Nephron (organoid): Measurements from ENCODE around the gene SLC8A1.

ENCODE experiments used
- H3K27ac Mint-ChIP-seq, 3 experiments: 2 replicates each; pipeline ENCODE4 v1.8.0; 2020; ENCODE audit warnings: mixed read lengths in 3 of 3, mild to moderate bottlenecking in 2 of 3, moderate library complexity in 1 of 3
- H3K27me3 Mint-ChIP-seq: 2 replicates; pipeline ENCODE4 v1.8.0; 2021; ENCODE audit warnings: low read depth, mild to moderate bottlenecking, moderate library complexity, mixed read lengths
- H3K36me3 Mint-ChIP-seq: 2 replicates; pipeline ENCODE4 v1.8.0; 2020; ENCODE audit warnings: low read depth, mixed read lengths
- H3K4me1 Mint-ChIP-seq: 2 replicates; pipeline ENCODE4 v1.8.0; 2020; ENCODE audit warnings: mixed read lengths
- H3K4me3 Mint-ChIP-seq, 3 experiments: 2 replicates each; pipeline ENCODE4 v1.8.0; 2020; ENCODE audit warnings: mild to moderate bottlenecking in 3 of 3, mixed read lengths in 3 of 3, moderate library complexity in 2 of 3
- H3K9me3 Mint-ChIP-seq: 2 replicates; pipeline ENCODE4 v1.8.0; 2020; ENCODE audit warnings: mixed read lengths
- TF ChIP-seq, protein P1 (sequence below), 3 experiments: fragments of 200-600 bp; sonication (generic); IDR thresholded peaks; one replicate each; pipeline ENCODE4 v1.5.0; 2021; ENCODE audit warnings: antibody characterized with exemption in 3 of 3; ENCODE audit not compliant: unreplicated experiment in 3 of 3

Gene SLC8A1

GRCh38 chr2:40227210-40227609 is 224.7 kb downstream of the SLC8A1 start:
- no peak overlapping the region for H3K4me3 Mint-ChIP-seq
- peaks cover 6% of the 10 kb centered on the region for H3K36me3 Mint-ChIP-seq
- H3K27me3 Mint-ChIP-seq, result no peaks in the 10 kb centered on the region
- TF ChIP-seq, protein P1, sequence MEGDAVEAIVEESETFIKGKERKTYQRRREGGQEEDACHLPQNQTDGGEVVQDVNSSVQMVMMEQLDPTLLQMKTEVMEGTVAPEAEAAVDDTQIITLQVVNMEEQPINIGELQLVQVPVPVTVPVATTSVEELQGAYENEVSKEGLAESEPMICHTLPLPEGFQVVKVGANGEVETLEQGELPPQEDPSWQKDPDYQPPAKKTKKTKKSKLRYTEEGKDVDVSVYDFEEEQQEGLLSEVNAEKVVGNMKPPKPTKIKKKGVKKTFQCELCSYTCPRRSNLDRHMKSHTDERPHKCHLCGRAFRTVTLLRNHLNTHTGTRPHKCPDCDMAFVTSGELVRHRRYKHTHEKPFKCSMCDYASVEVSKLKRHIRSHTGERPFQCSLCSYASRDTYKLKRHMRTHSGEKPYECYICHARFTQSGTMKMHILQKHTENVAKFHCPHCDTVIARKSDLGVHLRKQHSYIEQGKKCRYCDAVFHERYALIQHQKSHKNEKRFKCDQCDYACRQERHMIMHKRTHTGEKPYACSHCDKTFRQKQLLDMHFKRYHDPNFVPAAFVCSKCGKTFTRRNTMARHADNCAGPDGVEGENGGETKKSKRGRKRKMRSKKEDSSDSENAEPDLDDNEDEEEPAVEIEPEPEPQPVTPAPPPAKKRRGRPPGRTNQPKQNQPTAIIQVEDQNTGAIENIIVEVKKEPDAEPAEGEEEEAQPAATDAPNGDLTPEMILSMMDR (IDR thresholded peaks at IDR 0.05; ENCODE audit: unreplicated experiment in 3 of 3), result no peak
- H3K9me3 Mint-ChIP-seq, result peaks cover 9% of the 10 kb centered on the region
- H3K4me1 Mint-ChIP-seq, result peaks cover 26% of the 10 kb centered on the region
- H3K27ac Mint-ChIP-seq, result no peak overlapping the region

DNA sequence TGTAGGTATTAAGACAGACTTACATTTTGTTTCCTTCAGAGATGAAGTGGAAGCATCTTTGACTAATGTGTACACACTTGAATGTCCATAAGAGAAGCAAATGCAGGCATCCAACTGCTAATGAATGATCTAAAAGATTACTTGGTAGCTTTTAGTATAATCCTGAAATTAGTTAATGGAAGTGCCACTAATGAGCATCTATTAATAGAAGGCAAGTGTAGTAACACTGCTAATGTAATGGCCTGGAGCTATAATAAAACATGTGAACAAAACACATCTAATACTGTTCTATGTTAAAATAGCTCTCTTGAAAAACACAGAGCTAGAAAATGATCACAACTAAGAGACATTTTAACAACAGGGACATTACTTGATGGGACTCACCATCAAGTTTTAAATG is 225.3 kb downstream of the SLC8A1 start:
- Mint-ChIP-seq H3K27ac (no peak overlapping the region), H3K4me3 (no peak overlapping the region), H3K9me3 (peaks cover 6% of the 10 kb centered on the region), H3K27me3 (no peaks in the 10 kb centered on the region), H3K36me3 (peaks cover under 1% of the 10 kb centered on the region), H3K4me1 (peaks cover 26% of the 10 kb centered on the region)
- TF ChIP-seq, protein P1 (IDR thresholded peaks at IDR 0.05; ENCODE audit: unreplicated experiment in 3 of 3), result no peak

- peaks cover 8% of the 10 kb centered on the region for H3K9me3 Mint-ChIP-seq
- H3K4me3 Mint-ChIP-seq, result no peak overlapping the region
- H3K4me1 Mint-ChIP-seq, result peaks cover 27% of the 10 kb centered on the region
- TF ChIP-seq, protein P1 (IDR thresholded peaks at IDR 0.05; ENCODE audit: unreplicated experiment in 3 of 3), result no peak
- H3K27me3 Mint-ChIP-seq, result no peaks in the 10 kb centered on the region
- no peaks in the 10 kb centered on the region for H3K36me3 Mint-ChIP-seq
- H3K27ac Mint-ChIP-seq, result peak overlapping the region in 1 of 3 experiments; percentile 10
These were observed 226.2 kb downstream of the SLC8A1 start for GRCh38 chr2:40225670-40226210.

GRCh38 chr2:40224318-40224717 is 227.6 kb downstream of the SLC8A1 start:
- no peaks in the 10 kb centered on the region for H3K27me3 Mint-ChIP-seq
- TF ChIP-seq, protein P1 (IDR thresholded peaks at IDR 0.05; ENCODE audit: unreplicated experiment in 3 of 3), result no peak
- peaks cover 8% of the 10 kb centered on the region for H3K9me3 Mint-ChIP-seq
- no peak overlapping the region for H3K4me3 Mint-ChIP-seq
- H3K27ac Mint-ChIP-seq, result no peak overlapping the region
- peaks cover 33% of the 10 kb centered on the region for H3K4me1 Mint-ChIP-seq
- no peaks in the 10 kb centered on the region for H3K36me3 Mint-ChIP-seq

- TF ChIP-seq, protein P1 (IDR thresholded peaks at IDR 0.05; ENCODE audit: unreplicated experiment in 3 of 3), result no peak
- peaks cover 20% of the 10 kb centered on the region for H3K36me3 Mint-ChIP-seq
- H3K4me1 Mint-ChIP-seq, result peaks cover 31% of the 10 kb centered on the region
- peaks cover 21% of the 10 kb centered on the region for H3K9me3 Mint-ChIP-seq
- no peak overlapping the region for H3K4me3 Mint-ChIP-seq
- H3K27ac Mint-ChIP-seq, result peak overlapping the region; percentile 78 to 90 (median 89)
- H3K27me3 Mint-ChIP-seq, result no peaks in the 10 kb centered on the region
These were observed 231.5 kb downstream of the SLC8A1 start for GRCh38 chr2:40220177-40220925.

DNA sequence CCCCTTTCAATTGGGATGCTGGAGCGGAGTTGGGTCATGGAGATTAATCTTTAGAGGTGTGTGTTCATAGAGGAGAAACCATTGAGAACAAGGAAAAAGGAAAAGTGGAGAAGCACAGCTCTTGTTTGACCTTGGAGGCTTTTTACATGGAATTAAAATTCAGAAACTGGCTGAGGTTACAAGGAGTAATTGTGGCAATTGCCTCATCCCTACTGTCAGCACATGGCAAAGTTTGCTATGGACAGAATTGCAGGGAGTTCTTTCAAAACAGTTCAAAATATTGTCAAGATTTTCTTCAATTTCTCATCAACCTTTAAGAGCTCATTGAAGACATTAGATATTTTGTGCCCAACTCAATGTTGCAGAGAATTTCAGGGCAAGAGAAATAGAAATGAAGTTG is 232.7 kb downstream of the SLC8A1 start:
- peak overlapping the region in 1 of 3 experiments; percentile 0 for H3K4me3 Mint-ChIP-seq
- H3K9me3 Mint-ChIP-seq, result peaks cover 21% of the 10 kb centered on the region
- peaks cover 20% of the 10 kb centered on the region for H3K36me3 Mint-ChIP-seq
- H3K27me3 Mint-ChIP-seq, result no peaks in the 10 kb centered on the region
- TF ChIP-seq, protein P1 (IDR thresholded peaks at IDR 0.05; ENCODE audit: unreplicated experiment in 3 of 3), result no peak
- peak overlapping the region; percentile 0 to 90 (median 73) for H3K27ac Mint-ChIP-seq
- peaks cover 31% of the 10 kb centered on the region for H3K4me1 Mint-ChIP-seq
